Caki2 (cell line): ENCODE measurements around the gene C5AR2. TPM values are rescaled to one million over a fixed set of nuclear protein-coding genes. Genes with fewer than 3 reads are reported as not detected.
"Not testable (repeated sequence)": the region's sequence is repeated elsewhere in the genome, so short reads cannot be mapped to it uniquely, and the experiment has no call there.

ENCODE experiments used
- DNase-seq: peaks from one replicate; pipeline ENCODE4 v3.0.0-alpha.2; 2015; ENCODE audit warnings: low read depth
- in situ Hi-C: cut with HindIII; loops from 2 replicates; pipeline ENCODE4 v1.10.0; 2016; ENCODE audit warnings: low sequenced_read_pairs, low pct_unique_long_range_greater_than_20kb, mixed read lengths
- total RNA-seq: library from RNA; depleted of rRNA; stranded (reverse); fragments of >200 nt; shearing (Covaris generic); gene quantifications from 2 replicates; pipeline ENCODE4 v1.2.3, GENCODE V29; 2014; ENCODE audit warnings: low replicate concordance

The C5AR2 gene
- total RNA-seq, 1 experiment from 2014 or later: not detected

- in situ Hi-C loops: no loop called here
- no peak for DNase-seq
Observed at GRCh38 chr19:47350630-47351029, 18.7 kb downstream of the C5AR2 start.

DNA sequence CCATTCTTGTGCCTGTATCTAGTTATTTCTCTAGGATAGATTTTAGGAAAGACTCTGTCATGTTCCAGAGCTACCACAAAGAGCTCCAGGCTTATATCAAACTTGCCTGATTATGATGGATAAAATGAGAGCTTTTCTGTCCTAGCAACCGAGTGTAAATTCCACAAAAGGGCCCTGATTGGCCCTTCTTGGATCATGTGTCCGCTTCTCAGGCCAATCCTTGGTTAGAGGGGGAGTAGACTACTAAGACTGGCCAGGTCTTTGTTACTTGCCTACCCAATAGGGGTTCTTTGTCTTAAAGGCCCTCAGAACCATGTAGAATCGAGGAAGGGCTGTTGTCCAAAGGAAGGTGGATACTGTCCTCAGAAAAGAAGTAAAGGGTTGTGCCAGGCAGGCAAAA is 19.6 kb downstream of the C5AR2 start:
- in situ Hi-C loops: no loop called here
- DNase-seq: peak; percentile 59

DNA sequence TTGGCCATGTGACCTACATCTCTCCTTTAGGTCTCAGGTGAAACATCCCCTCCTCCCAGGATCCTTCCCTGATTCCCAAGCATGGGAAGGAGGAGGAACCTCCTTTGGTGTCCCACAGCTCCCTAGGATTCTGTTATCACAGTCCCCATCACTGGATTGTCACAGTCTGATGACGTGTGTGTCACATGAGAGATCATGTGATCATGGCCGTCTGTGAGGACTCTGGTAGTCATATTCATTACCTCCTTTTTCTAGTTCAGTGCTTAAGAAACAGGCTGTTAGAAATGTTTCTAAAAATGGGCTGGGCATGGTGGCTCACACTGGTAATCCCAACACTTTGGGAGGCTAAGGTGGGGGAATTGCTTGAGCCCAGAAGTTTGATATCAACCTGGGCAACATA is 20.1 kb downstream of the C5AR2 start:
- in situ Hi-C loops: no loop called here
- DNase-seq: no peak

DNA sequence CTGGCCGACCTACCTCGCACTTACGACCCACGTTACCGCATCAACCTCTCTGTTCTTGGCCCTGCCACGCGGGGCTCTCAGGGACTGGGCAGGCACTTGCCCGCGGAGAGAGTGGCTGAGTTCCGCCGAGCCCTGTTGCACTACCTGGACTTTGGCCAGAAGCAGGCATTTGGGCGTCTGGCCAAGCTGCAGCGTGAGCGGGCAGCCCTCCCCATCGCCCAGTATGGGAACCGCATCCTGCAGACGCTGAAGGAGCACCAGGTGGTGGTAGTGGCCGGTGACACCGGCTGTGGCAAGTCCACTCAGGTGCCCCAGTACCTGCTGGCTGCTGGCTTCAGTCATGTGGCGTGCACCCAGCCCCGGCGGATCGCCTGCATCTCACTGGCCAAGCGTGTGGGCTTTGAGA is 21.3 kb downstream of the C5AR2 start:
- DNase-seq: no peak
- in situ Hi-C loops: no loop called here

- in situ Hi-C loops: no loop called here
- no peak for DNase-seq
Observed at GRCh38 chr19:47356900-47357299, 24.9 kb downstream of the C5AR2 start.

GRCh38 chr19:47357788-47358680 is 26.1 kb downstream of the C5AR2 start:
- no peak for DNase-seq
- in situ Hi-C loops: no loop called here

DNA sequence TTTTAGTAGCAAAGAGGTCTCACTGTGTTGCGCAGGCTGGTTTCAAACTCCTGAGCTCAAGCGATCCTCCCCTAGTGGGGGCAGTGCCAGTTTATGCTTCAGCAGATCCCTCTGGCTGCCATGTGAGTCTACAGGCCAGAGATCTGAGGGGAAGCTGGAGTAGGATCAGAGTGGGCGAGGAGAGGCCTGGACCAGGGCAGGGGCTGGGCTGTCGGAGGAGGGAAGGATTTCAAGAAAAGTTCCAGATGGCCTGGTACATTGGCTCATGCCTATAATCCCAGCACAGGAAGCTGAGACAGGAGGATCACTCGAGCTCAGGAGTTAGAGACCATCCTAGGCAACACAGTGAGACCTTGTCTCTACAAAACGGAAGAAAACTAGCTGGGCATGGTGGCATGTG is 27.0 kb downstream of the C5AR2 start:
- in situ Hi-C loops: no loop called here
- DNase-seq: no peak

DNA sequence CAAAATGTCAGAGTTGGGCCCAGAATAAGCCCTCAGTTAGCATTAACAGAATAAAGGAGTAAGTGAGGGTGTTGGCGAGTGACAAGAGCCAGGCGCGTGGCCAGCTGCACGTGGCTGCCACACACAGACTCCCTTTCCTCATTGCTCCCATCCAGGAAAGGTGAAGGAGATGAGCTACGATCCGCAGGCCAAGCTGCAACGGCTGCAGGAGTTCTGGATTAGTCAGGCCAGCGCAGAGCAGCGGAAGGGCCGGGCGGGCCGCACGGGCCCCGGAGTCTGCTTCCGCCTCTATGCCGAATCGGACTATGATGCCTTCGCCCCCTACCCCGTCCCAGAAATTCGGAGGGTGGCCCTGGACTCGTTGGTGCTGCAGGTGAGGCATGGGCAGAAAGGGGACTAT is 30.3 kb downstream of the C5AR2 start:
- DNase-seq: no peak
- in situ Hi-C loops: no loop called here

- in situ Hi-C loops: no loop called here
- DNase-seq: no peak
Observed at GRCh38 chr19:47363758-47364531, 32.0 kb downstream of the C5AR2 start.

GRCh38 chr19:47365455-47365854 is 33.5 kb downstream of the C5AR2 start:
- in situ Hi-C loops, DNase-seq: not testable (repeated sequence)

GRCh38 chr19:47370045-47370611 is 38.2 kb downstream of the C5AR2 start:
- in situ Hi-C loops: no loop called here
- no peak for DNase-seq

DNA sequence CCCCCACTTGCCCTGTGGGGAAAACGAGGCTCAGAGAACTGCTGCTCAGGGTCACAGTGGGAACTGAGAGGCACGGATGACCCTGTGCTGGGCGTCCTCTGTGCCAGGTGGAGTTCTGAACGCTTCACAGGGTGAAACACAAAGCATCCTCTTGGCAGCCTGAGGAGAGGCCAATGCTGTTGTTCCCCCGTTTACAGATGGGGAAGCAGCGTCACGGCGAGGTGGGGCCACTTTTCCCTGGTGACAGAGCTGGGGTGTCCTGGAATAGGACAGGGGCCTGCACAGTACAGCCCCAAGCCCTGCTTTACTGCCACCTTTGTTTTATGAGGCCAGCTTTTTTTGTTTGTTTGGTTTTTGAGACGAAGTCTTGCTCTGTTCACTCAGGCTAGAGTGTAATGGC is 39.3 kb downstream of the C5AR2 start:
- no peak for DNase-seq
- in situ Hi-C loops: no loop called here

- in situ Hi-C loops: no loop called here
- DNase-seq: no peak
Observed at GRCh38 chr19:47372603-47373002, 40.6 kb downstream of the C5AR2 start.

DNA sequence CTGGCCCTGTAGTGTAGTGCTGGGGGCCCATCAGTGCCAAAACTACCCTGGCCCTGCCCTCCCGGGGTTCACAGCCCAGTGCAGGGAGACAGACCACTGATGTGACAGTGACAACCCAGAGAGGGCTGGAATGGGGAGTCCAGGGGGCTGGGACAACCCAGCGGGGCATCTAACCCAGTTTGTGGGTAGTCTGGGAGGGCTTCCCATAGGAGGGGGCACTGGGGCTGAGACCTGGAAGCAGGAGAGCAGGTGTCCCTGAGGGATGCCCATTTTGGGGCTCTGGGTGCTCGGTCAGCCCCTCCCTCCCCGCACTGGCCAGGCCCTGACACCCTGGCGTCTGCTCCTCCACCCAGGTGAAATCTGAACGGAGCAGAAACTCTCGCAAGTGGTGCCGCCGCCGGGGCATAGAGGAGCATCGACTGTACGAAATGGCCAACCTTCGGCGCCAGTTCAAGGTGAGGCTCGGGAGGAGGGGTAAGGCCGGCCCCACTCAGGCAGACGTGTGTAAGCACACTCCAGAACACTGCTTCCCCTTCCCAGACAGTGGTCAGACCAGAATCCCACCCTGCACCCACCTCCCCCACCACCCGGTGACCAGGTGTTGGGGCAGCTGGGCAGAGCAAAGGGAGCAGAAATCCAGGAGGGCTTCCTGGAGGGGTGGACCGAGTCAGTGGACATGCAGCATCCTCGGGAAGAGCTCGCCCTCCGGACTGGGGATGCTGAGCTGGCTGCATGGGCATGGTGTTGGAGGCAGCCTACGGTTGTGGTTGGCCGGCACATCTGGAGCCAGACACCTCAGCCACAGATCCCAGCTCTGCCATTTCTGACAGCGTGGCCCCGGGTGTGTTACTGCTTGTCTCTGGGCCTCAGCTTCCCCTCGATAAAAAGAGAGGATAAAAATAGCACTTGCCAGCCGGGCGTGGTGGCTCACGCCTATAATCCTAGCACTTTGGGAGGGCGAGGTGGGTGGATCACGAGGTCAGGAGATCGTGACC is 41.6 kb downstream of the C5AR2 start:
- DNase-seq: no peak
- in situ Hi-C loops: no loop called here

DNA sequence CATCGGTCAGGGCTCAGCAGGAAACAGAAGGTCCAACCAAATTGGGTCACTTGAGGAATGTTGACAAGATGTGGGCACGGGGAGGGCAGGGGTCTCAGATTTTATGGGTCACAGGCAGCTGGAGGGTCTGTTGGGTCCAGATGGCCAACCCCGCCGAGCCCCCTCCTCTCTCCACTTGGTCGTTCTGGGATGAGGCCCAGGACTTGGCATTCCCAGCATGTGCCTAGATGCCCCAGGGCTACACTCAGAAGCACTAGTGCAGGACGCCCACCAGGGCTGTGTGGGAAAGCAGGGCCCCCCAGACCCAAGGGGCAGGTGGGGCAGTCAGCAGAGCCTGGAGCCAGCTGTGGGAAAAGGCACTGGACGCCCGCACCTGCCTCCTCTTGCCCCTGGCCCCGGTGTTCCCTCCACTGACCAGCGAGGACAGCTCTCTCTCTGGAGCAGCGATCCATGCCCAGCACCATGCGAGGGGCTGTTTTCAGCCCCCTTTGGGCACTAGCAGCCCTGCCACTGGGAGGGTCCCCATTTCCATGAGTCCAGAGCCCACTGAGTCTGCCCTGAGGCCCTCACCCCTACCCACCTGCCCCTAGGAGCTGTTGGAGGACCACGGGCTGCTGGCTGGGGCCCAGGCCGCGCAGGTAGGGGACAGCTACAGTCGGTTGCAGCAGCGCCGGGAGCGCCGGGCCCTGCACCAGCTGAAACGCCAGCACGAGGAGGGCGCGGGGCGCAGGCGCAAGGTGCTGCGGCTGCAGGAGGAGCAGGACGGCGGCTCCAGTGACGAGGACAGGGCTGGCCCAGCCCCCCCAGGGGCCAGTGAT is 43.1 kb downstream of the C5AR2 start:
- in situ Hi-C loops: no loop called here
- DNase-seq: no peak

DNA sequence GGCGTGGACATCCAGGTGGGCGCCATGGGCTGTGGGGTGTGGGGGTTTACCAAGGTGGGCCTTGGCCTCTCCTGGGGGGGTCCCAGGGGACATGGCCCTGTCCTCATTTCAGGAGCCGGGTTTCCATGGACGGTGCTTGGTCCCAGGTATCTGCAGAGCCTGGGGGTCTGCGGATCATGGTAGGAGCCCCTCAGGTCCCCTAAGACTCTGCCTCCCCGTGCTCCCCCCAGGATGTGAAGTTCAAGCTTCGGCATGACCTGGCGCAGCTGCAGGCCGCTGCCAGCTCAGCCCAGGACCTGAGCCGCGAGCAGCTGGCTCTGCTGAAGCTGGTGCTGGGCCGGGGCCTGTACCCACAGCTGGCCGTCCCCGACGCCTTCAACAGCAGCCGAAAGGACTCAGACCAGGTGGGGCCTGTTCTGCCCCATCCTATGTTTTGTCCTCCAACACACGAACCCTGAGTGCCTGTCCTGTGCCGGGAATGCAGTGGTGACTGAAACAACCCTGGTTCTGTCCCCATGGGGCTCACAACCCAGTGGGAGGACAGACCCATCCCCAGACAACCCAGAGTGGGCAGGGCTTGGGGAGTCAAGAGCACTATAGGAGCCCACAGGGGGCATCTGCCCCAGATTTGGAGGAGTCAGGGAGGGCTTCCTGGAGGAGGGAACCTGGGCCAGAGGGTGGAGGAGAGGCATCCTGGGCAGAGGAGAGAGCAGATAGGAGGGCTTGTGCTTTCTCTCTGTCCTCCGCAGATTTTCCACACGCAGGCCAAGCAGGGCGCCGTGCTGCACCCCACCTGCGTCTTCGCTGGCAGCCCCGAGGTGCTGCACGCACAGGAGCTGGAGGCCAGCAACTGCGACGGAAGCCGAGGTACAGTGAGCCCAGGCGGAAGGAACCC is 44.0 kb downstream of the C5AR2 start:
- no peak for DNase-seq
- in situ Hi-C loops: no loop called here
